ENCODE data around the gene USHBP1. TPM values are rescaled to one million over a fixed set of nuclear protein-coding genes. Genes with fewer than 3 reads are reported as not detected.
"Not testable (repeated sequence)": the region's sequence is repeated elsewhere in the genome, so short reads cannot be mapped to it uniquely, and the experiment has no call there.

Gene USHBP1
- total and polyA plus RNA-seq, 3 donors from 2014 or later, result 2.0 to 5.6 (median 2.6) TPM

DNA sequence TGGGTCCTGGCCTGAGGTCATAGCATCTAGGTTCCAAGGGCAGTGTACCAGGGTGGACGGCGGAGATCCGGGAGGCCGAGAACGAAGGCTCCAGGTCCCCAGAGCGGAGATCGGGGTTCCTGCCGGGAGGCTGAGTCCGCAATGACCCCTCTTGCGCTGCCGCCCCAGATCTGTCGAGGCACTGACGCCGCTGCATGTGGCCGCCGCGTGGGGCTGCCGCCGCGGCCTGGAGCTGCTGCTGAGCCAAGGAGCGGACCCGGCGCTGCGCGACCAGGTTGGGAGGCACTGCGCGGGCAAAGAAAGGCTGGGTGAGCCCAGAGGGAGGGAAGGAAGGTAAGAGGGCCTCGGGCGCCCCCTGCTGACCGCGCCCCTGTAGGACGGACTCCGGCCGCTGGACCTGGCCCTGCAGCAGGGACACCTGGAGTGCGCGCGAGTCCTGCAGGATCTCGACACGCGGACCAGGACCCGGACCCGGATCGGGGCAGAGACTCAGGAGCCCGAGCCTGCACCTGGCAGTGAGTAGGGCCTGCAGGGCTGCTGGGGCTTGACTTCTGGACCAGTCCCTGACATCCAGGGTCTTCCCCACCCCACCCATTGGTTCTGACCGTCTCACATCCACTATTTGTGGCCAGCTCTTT is 18.1 kb upstream of the USHBP1 start:
- no peak for TF ChIP-seq POLR2A (IDR thresholded peaks at IDR 0.05)
- TF ChIP-seq, protein P1, sequence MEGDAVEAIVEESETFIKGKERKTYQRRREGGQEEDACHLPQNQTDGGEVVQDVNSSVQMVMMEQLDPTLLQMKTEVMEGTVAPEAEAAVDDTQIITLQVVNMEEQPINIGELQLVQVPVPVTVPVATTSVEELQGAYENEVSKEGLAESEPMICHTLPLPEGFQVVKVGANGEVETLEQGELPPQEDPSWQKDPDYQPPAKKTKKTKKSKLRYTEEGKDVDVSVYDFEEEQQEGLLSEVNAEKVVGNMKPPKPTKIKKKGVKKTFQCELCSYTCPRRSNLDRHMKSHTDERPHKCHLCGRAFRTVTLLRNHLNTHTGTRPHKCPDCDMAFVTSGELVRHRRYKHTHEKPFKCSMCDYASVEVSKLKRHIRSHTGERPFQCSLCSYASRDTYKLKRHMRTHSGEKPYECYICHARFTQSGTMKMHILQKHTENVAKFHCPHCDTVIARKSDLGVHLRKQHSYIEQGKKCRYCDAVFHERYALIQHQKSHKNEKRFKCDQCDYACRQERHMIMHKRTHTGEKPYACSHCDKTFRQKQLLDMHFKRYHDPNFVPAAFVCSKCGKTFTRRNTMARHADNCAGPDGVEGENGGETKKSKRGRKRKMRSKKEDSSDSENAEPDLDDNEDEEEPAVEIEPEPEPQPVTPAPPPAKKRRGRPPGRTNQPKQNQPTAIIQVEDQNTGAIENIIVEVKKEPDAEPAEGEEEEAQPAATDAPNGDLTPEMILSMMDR (IDR thresholded peaks at IDR 0.05), result peak; percentile 73 to 92 (median 88)
- no peak overlapping the region for H3K27ac ChIP-seq
- intact Hi-C loops (cut with DNase I; ENCODE audit: low total_unique reads), result loop anchor here (10.0 kb wide), 1 partner anchor 218 kb away; no protein-coding TSS in a partner anchor
- H3K4me1 ChIP-seq, result peaks cover 10% of the 10 kb centered on the region
- WGBS, 2 donors, result 2 to 6% methylated on average over 5 to 44 of the region's 45 CpGs
- DNase-seq, result peak; percentile 91
- H3K9me3 ChIP-seq, result no peaks in the 10 kb centered on the region
- H3K27me3 ChIP-seq, result no peaks in the 10 kb centered on the region
- H3K4me3 ChIP-seq, result peak overlapping the region; percentile 9 to 47
- H3K36me3 ChIP-seq (ENCODE audit: low read depth, missing control alignments), result no peaks in the 10 kb centered on the region

DNA sequence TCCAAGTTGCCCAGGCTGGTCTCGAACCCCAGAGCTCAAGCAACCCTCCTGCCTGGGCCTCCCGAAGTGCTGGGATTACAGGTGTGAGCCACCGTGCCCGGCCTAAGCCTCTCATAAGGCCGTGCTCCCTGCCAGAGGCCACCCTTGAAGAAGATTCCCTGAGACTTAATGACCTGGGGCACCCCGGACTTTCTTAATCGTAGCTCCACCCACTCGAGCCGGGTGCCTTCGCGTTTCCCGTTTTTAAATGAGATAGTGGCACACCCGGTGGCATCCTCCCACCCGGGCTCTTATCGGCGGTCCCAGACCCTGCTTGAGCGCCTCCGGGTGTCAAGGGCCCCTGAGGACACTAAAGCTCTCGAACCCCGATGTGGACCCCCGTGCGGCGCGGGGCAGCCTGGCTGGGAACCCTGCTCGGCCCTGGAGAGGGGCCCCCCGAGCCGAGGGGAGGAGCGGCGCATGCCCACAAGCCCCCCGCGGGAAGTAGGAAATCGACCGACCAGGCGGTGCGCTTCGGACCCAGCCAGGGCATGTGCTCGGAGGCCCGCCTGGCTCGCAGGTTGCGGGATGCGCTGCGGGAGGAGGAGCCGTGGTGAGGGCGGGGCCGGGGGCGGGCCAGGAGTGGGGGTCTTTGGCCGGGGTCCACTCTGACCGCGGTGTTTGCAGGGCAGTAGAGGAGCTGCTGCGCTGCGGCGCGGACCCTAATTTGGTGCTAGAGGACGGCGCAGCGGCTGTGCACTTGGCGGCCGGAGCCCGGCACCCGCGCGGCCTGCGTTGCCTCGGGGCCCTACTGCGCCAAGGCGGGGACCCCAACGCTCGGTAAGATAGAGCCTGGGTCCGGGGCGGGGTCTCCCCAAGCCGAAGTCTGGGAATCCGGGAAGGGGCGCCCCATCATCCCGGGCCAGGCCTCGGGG is 17.1 kb upstream of the USHBP1 start, which contains the start of gene ANKLE1:
Gene ANKLE1, plus strand, starts transcription at position 511 of the 914 bp plus-strand sequence. Its CDS starts 20 bp downstream, at position 531.
- Histone ChIP-seq H3K27me3 (no peaks in the 10 kb centered on the region), H3K36me3 (ENCODE audit: low read depth, missing control alignments) (no peaks in the 10 kb centered on the region), H3K4me1 (peaks cover 10% of the 10 kb centered on the region), H3K27ac (no peak within 1 kb of the TSS), H3K9me3 (no peaks in the 10 kb centered on the region), H3K4me3 (peak within 1 kb of the TSS; percentile 9 to 47)
- no peak for DNase-seq
- 6 to 13% methylated on average over 17 to 70 of the region's 75 CpGs for WGBS, 2 donors
- TF ChIP-seq, protein P1 (IDR thresholded peaks at IDR 0.05), result no peak
- no peak for TF ChIP-seq POLR2A (IDR thresholded peaks at IDR 0.05)
- intact Hi-C loops (cut with DNase I; ENCODE audit: low total_unique reads), result loop anchor here (10.0 kb wide), 1 partner anchor 217 kb away; no protein-coding TSS in a partner anchor

DNA sequence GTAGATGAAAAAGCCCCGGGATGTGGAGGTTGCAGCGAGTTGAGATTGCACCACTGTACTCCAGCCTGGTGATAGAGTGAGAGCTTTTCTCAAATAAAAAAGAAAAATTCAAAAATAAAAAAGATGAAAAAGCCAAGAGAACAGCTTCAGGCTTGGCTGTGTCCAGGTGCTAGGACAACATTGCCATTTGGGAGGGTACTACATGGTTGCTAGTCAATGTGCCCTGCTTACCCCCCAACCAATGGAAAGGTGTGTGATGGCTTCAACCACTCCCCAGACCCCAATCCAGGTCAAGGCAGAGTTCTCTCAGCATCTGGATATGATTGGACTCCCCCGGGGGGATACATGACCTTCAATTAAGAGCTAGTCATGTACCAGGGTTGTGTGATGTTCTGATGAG is 14.9 kb upstream of the USHBP1 start:
- Histone ChIP-seq H3K36me3 (ENCODE audit: low read depth, missing control alignments) (no peaks in the 10 kb centered on the region), H3K4me3 (no peak overlapping the region), H3K27ac (no peak overlapping the region), H3K9me3 (no peaks in the 10 kb centered on the region), H3K4me1 (peaks cover 10% of the 10 kb centered on the region), H3K27me3 (no peaks in the 10 kb centered on the region)
- intact Hi-C loops (cut with DNase I; ENCODE audit: low total_unique reads), result loop anchor here (10.0 kb wide), 1 partner anchor 75 kb away; no protein-coding TSS in a partner anchor
- 63 to 78% methylated on average over 3 of the region's 3 CpGs for WGBS, 2 donors
- TF ChIP-seq, protein P1 (IDR thresholded peaks at IDR 0.05), result no peak
- no peak for TF ChIP-seq POLR2A (IDR thresholded peaks at IDR 0.05)
- no peak for DNase-seq

DNA sequence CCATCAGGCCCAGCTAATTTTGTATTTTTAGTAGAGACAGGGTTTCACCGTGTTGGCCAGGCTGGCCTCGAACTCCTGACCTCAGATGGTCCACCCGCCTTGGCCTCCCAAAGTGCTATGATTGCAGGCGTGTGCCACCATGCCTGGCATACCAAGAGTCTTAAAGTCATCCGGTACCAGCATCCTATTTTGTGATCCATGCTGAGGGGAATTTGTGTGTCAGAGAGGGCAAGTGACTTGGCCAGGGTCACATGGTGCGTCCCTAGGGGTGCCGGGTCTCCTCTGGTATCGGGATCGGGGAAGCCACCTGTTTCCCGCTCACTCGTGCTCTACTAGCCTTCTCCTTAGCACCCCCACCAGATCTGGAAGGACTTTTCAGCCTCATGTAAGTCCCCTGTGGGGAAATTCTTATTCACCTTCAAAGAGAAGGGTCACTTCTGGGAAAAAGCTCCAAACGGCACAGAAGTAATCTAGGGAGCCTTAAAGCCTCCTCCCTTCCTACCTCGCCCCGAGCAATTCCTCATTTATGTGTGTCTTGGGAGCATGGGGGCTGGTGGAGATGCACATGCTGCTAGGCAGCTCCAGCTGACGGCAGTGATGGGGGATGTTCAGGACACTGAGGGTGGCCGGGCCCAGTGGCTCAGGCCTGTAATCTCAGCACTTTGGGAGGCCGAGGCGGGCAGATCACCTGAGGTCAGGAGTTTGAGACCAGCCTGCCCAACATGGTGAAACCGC is 11.1 kb upstream of the USHBP1 start:
- no peaks in the 10 kb centered on the region for H3K9me3 ChIP-seq
- intact Hi-C loops (cut with DNase I; ENCODE audit: low total_unique reads), result loop anchor here (10.0 kb wide), 1 partner anchor 71 kb away; no protein-coding TSS in a partner anchor
- H3K4me3 ChIP-seq, result no peak overlapping the region
- DNase-seq, result no peak
- H3K27ac ChIP-seq, result no peak overlapping the region
- no peaks in the 10 kb centered on the region for H3K36me3 ChIP-seq (ENCODE audit: low read depth, missing control alignments)
- 91 to 94% methylated on average over 18 to 19 of the region's 19 CpGs for WGBS, 2 donors
- TF ChIP-seq POLR2A (IDR thresholded peaks at IDR 0.05), result no peak
- TF ChIP-seq, protein P1 (IDR thresholded peaks at IDR 0.05), result no peak
- H3K27me3 ChIP-seq, result no peaks in the 10 kb centered on the region
- no peaks in the 10 kb centered on the region for H3K4me1 ChIP-seq

DNA sequence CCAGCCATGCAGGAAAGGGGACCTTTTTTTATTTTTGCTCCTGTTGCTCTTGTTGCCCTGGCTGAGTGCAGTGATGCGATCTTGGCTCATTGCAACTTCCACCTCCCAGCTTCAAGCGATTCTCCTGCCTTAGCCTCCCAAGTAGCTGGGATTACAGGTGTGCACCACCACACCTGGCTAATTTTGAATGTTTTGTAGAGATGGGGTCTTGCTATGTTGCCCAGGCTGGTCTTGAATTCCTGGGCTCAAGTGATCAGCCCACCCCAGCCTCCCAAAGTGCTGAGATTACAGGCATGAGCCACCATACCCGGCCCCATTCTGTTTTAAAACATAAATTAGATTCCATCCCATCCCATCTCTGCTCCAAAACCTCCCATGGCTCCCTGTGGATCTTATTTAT is 10.3 kb upstream of the USHBP1 start:
- H3K4me1 ChIP-seq; H3K27ac ChIP-seq; H3K36me3 ChIP-seq (ENCODE audit: low read depth, missing control alignments); H3K27me3 ChIP-seq; H3K9me3 ChIP-seq; H3K4me3 ChIP-seq; DNase-seq: not testable (repeated sequence)
- WGBS, 2 donors, result 98 to 100% methylated on average over 3 of the region's 3 CpGs
- intact Hi-C loops (cut with DNase I; ENCODE audit: low total_unique reads), result loop anchor here (10.0 kb wide), 1 partner anchor 70 kb away; no protein-coding TSS in a partner anchor

Data from testis (tissue), 3 donors.